OCI-LY7 (cell line): Measurements from ENCODE around the gene STARD9.

Experiments used
- CTCF ChIP-seq: fragments of 200-600 bp; sonication (generic); conservative IDR thresholded peaks from 2 replicates; pipeline ENCODE4 v1.5.1; 2014; ENCODE audit warnings: mild to moderate bottlenecking, antibody characterized with exemption, low read length, moderate library complexity, mixed read lengths
- EZH2phosphoT487 ChIP-seq: fragments of 200-600 bp; sonication (generic); IDR thresholded peaks from 2 replicates; pipeline ENCODE4 v1.6.1; 2018; ENCODE audit warnings: low read depth, borderline replicate concordance, mild to moderate bottlenecking, mixed run types, antibody characterized with exemption, low read length, moderate library complexity, mixed read lengths

- TF ChIP-seq CTCF = no peak
- no peak for TF ChIP-seq EZH2phosphoT487
Observed at GRCh38 chr15:42730135-42730534, 154.7 kb downstream of the STARD9 start.
